Neural progenitor cell (in vitro differentiated cells): ENCODE results near the gene LRRC26. TPM values are rescaled to one million over a fixed set of nuclear protein-coding genes. Genes with fewer than 3 reads are reported as not detected.
A peak's percentile ranks its signal among the peaks of the same experiment; 100 is the strongest.

Experiments used
- DNase-seq: peaks from one replicate; pipeline ENCODE4 v3.0.0-alpha.2; 2016; ENCODE audit warnings: low spot score
- H2AFZ ChIP-seq: fragments of 200-600 bp; sonication (generic); replicated peaks from 2 replicates; pipeline ENCODE4 v1.6.1; 2016; ENCODE audit warnings: antibody characterized with exemption
- H3F3A ChIP-seq: fragments of 200-600 bp; sonication (generic); 2 replicates; pipeline ENCODE4 v1.6.1; 2016; ENCODE audit warnings: antibody characterized with exemption, low read depth
- H3K27ac ChIP-seq: fragments of 200-600 bp; sonication (generic); 2 replicates; pipeline ENCODE4 v1.5.1; 2016; ENCODE audit warnings: mild to moderate bottlenecking
- H3K27me3 ChIP-seq: fragments of 200-600 bp; sonication (generic); 2 replicates; pipeline ENCODE4 v1.6.1; 2016; ENCODE audit warnings: mild to moderate bottlenecking, moderate library complexity
- H3K36me3 ChIP-seq: fragments of 200-600 bp; sonication (generic); 2 replicates; pipeline ENCODE4 v1.5.1; 2016
- H3K4me1 ChIP-seq: fragments of 200-600 bp; sonication (generic); 2 replicates; pipeline ENCODE4 v1.6.1; 2016; ENCODE audit warnings: mixed run types
- H3K4me2 ChIP-seq: fragments of 200-600 bp; sonication (generic); 2 replicates; pipeline ENCODE4 v1.6.1; 2016
- H3K4me3 ChIP-seq: fragments of 200-600 bp; sonication (generic); 2 replicates; pipeline ENCODE4 v1.5.1; 2016
- H3K79me2 ChIP-seq: fragments of 200-600 bp; sonication (generic); 2 replicates; pipeline ENCODE4 v1.6.1; 2016; ENCODE audit warnings: low read depth
- H3K9ac ChIP-seq: fragments of 200-600 bp; sonication (generic); 2 replicates; pipeline ENCODE4 v1.6.1; 2016
- H3K9me3 ChIP-seq: fragments of 200-600 bp; sonication (generic); 2 replicates; pipeline ENCODE4 v1.5.1; 2016; ENCODE audit warnings: low read depth
- H4K20me1 ChIP-seq: fragments of 200-600 bp; sonication (generic); 2 replicates; pipeline ENCODE4 v1.6.1; 2016; ENCODE audit warnings: low read depth
- H3K27ac Mint-ChIP-seq: 3 replicates; pipeline ENCODE4 v1.8.0; 2021; ENCODE audit warnings: mixed read lengths
- H3K27me3 Mint-ChIP-seq: 2 replicates; pipeline ENCODE4 v1.8.0; 2022; ENCODE audit warnings: low read depth, mild to moderate bottlenecking, inconsistent platforms, moderate library complexity, mixed read lengths; ENCODE audit not compliant: insufficient read depth
- H3K36me3 Mint-ChIP-seq: 3 replicates; pipeline ENCODE4 v1.8.0; 2021; ENCODE audit warnings: mixed read lengths
- H3K4me1 Mint-ChIP-seq: 3 replicates; pipeline ENCODE4 v1.8.0; 2021; ENCODE audit warnings: mixed read lengths
- H3K4me3 Mint-ChIP-seq: 3 replicates; pipeline ENCODE4 v1.8.0; 2021; ENCODE audit warnings: mild to moderate bottlenecking, moderate library complexity, mixed read lengths
- H3K9me3 Mint-ChIP-seq: 3 replicates; pipeline ENCODE4 v1.8.0; 2020; ENCODE audit warnings: mixed read lengths
- CTCF ChIP-seq: fragments of 200-600 bp; sonication (generic); IDR thresholded peaks from 2 replicates; pipeline ENCODE4 v1.5.1; 2017; ENCODE audit warnings: antibody characterized with exemption, mild to moderate bottlenecking
- EZH2 ChIP-seq: fragments of 200-600 bp; sonication (generic); IDR thresholded peaks from 2 replicates; pipeline ENCODE4 v1.6.1; 2017; ENCODE audit warnings: antibody characterized with exemption, mild to moderate bottlenecking, moderate library complexity
- EZH2phosphoT487 ChIP-seq: fragments of 200-600 bp; sonication (generic); IDR thresholded peaks from 2 replicates; pipeline ENCODE4 v1.6.1; 2017; ENCODE audit warnings: antibody characterized with exemption
- total RNA-seq: library from RNA; depleted of rRNA; stranded (reverse); fragments of >200 nt; gene quantifications from 2 replicates; pipeline ENCODE4 v1.2.3, GENCODE V29; 2015; ENCODE audit warnings: low replicate concordance

LRRC26 gene
- total RNA-seq, 1 donor from 2014 or later = not detected

GRCh38 chr9:137200311-137201204 lies 30.7 kb upstream of the LRRC26 start, which contains the start of gene TPRN:
TPRN (minus strand) TSS chr9:137200741; CDS start chr9:137200711, 30 bp downstream.
- peak; percentile 100 for DNase-seq
- H3K36me3 Mint-ChIP-seq = peaks cover 4% of the 10 kb centered on the region
- TF ChIP-seq EZH2phosphoT487 = no peak
- TF ChIP-seq EZH2 = no peak
- TF ChIP-seq CTCF = no peak
- H3K9me3 ChIP-seq = no peaks in the 10 kb centered on the region
- H3K79me2 ChIP-seq = peaks cover 58% of the 10 kb centered on the region
- peak within 1 kb of the TSS; percentile 72 for H3K4me3 ChIP-seq
- no peak within 1 kb of the TSS for H3K27ac Mint-ChIP-seq
- peaks cover 20% of the 10 kb centered on the region for H3K4me1 ChIP-seq
- H3K36me3 ChIP-seq = no peaks in the 10 kb centered on the region
- no peak within 1 kb of the TSS for H3K27ac ChIP-seq
- H3K4me3 Mint-ChIP-seq = peak within 1 kb of the TSS; percentile 86
- peak within 1 kb of the TSS; percentile 93 for H3K4me2 ChIP-seq
- no peaks in the 10 kb centered on the region for H3K9me3 Mint-ChIP-seq
- peaks cover 65% of the 10 kb centered on the region for H4K20me1 ChIP-seq
- H3K27me3 Mint-ChIP-seq = peaks cover 9% of the 10 kb centered on the region
- peak within 1 kb of the TSS; percentile 41 for H3K9ac ChIP-seq
- H3F3A ChIP-seq = peaks cover 34% of the 10 kb centered on the region
- H2AFZ ChIP-seq = no peak within 1 kb of the TSS
- peaks cover 23% of the 10 kb centered on the region for H3K4me1 Mint-ChIP-seq
- H3K27me3 ChIP-seq = peaks cover 7% of the 10 kb centered on the region

- peaks cover 30% of the 10 kb centered on the region for H3F3A ChIP-seq
- H3K36me3 ChIP-seq = no peaks in the 10 kb centered on the region
- TF ChIP-seq EZH2phosphoT487 = no peak
- TF ChIP-seq EZH2 = no peak
- TF ChIP-seq CTCF = no peak
- H3K4me3 ChIP-seq = peak overlapping the region; percentile 57
- no peaks in the 10 kb centered on the region for H3K9me3 ChIP-seq
- H3K27me3 ChIP-seq = peaks cover 7% of the 10 kb centered on the region
- Mint-ChIP-seq H3K9me3 (no peaks in the 10 kb centered on the region), H3K36me3 (peaks cover 4% of the 10 kb centered on the region), H3K27me3 (peaks cover 8% of the 10 kb centered on the region), H3K4me1 (peaks cover 24% of the 10 kb centered on the region), H3K4me3 (peak overlapping the region; percentile 86), H3K27ac (no peak overlapping the region)
- peaks cover 18% of the 10 kb centered on the region for H3K4me1 ChIP-seq
- H4K20me1 ChIP-seq = peaks cover 71% of the 10 kb centered on the region
- H3K27ac ChIP-seq = no peak overlapping the region
- H3K79me2 ChIP-seq = peaks cover 51% of the 10 kb centered on the region
- H3K9ac ChIP-seq = no peak overlapping the region
- peak; percentile 32 for DNase-seq
- H2AFZ ChIP-seq = no peak overlapping the region
- H3K4me2 ChIP-seq = peak overlapping the region; percentile 85
These were observed 29.7 kb upstream of the LRRC26 start for GRCh38 chr9:137199411-137200121.

DNA sequence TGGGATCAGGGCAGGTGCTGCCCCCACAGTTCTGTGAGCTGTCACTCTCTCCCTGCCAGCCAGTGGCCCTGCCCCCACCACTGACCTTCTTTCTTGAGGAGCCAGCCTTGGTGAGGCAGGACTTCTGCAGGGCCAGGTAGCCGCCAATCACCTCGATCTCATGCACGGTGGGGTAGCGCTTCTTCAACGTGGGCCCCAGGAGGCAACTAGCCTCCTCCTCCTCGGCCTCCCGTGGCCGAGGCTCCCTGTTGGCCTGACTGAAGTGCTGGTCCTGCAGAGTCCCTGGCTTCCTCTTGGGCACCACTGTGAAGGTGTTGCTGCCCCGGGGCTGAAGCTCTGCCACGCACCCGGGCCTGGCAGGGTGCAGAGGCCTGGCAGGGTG lies 29.0 kb upstream of the LRRC26 start:
- DNase-seq = no peak
- H3K4me1 Mint-ChIP-seq = peaks cover 18% of the 10 kb centered on the region
- H3K36me3 Mint-ChIP-seq = peaks cover 4% of the 10 kb centered on the region
- Histone ChIP-seq H2AFZ (no peak overlapping the region), H3F3A (peaks cover 24% of the 10 kb centered on the region), H3K4me1 (peaks cover 12% of the 10 kb centered on the region), H3K9me3 (no peaks in the 10 kb centered on the region), H3K27ac (no peak overlapping the region), H3K4me3 (no peak overlapping the region), H3K9ac (no peak overlapping the region), H3K36me3 (no peaks in the 10 kb centered on the region), H4K20me1 (peaks cover 71% of the 10 kb centered on the region), H3K79me2 (peaks cover 44% of the 10 kb centered on the region), H3K4me2 (no peak overlapping the region), H3K27me3 (peaks cover 7% of the 10 kb centered on the region)
- no peak overlapping the region for H3K27ac Mint-ChIP-seq
- peak overlapping the region; percentile 63 for H3K4me3 Mint-ChIP-seq
- TF ChIP-seq EZH2 = no peak
- no peak for TF ChIP-seq EZH2phosphoT487
- TF ChIP-seq CTCF = no peak
- H3K27me3 Mint-ChIP-seq = peaks cover 8% of the 10 kb centered on the region
- H3K9me3 Mint-ChIP-seq = no peaks in the 10 kb centered on the region
